Measurements from ENCODE around the gene SLC11A1.

- TF ChIP-seq SUZ12 (IDR thresholded peaks at IDR 0.05; ENCODE audit: extremely low read depth, insufficient read depth, insufficient read length) (no peak), YY1 (IDR thresholded peaks at IDR 0.05; ENCODE audit: insufficient read depth, insufficient read length) (no peak), ZNF274 (IDR thresholded peaks at IDR 0.05; ENCODE audit: low read depth, low read length) (no peak)
Measured at GRCh38 chr2:218402911-218403411, 20.9 kb downstream of the SLC11A1 start.
